KMS-11 (cell line): ENCODE measurements around the gene SYS1.

Experiments
- H2AFZ ChIP-seq: fragments of 200-600 bp; sonication (generic); 2 replicates; pipeline ENCODE4 v1.6.1; 2016; ENCODE audit warnings: antibody characterized with exemption, mixed run types, low read depth
- H3K27ac ChIP-seq: fragments of 200-600 bp; sonication (generic); 2 replicates; pipeline ENCODE4 v1.6.1; 2016; ENCODE audit warnings: mild to moderate bottlenecking, mixed run types
- H3K27me3 ChIP-seq: fragments of 200-600 bp; sonication (generic); 2 replicates; pipeline ENCODE4 v1.6.1; 2017; ENCODE audit warnings: mild to moderate bottlenecking, low read depth, mixed run types, moderate library complexity; ENCODE audit not compliant: insufficient read depth
- H3K36me3 ChIP-seq: fragments of 200-600 bp; sonication (generic); 2 replicates; pipeline ENCODE4 v1.6.1; 2017; ENCODE audit warnings: mild to moderate bottlenecking, mixed run types; ENCODE audit not compliant: insufficient read depth
- H3K4me1 ChIP-seq: fragments of 200-600 bp; sonication (generic); 2 replicates; pipeline ENCODE4 v1.6.1; 2016; ENCODE audit warnings: mild to moderate bottlenecking, low read depth, mixed run types; ENCODE audit not compliant: poor library complexity, severe bottlenecking
- H3K4me2 ChIP-seq: fragments of 200-600 bp; sonication (generic); 2 replicates; pipeline ENCODE4 v1.7.0; 2016; ENCODE audit warnings: mild to moderate bottlenecking, mixed run types
- H3K4me3 ChIP-seq: fragments of 200-600 bp; sonication (generic); IDR thresholded peaks from 2 replicates; pipeline ENCODE4 v1.6.1; 2017; ENCODE audit warnings: low read depth, low read length, mixed read lengths; ENCODE audit not compliant: insufficient read depth
- H3K79me2 ChIP-seq: fragments of 200-600 bp; sonication (generic); 2 replicates; pipeline ENCODE4 v1.6.1; 2016; ENCODE audit warnings: low read depth, mixed run types; ENCODE audit not compliant: insufficient read depth
- H3K9ac ChIP-seq: fragments of 200-600 bp; sonication (generic); 2 replicates; pipeline ENCODE4 v1.6.1; 2016; ENCODE audit warnings: mild to moderate bottlenecking, mixed run types
- H4K20me1 ChIP-seq: fragments of 200-600 bp; sonication (generic); 2 replicates; pipeline ENCODE4 v1.6.1; 2016; ENCODE audit warnings: mild to moderate bottlenecking, mixed run types; ENCODE audit not compliant: insufficient read depth
- CTCF ChIP-seq: fragments of 200-600 bp; sonication (generic); conservative IDR thresholded peaks from 2 replicates; pipeline ENCODE4 v1.6.1; 2017; ENCODE audit warnings: low read depth, mild to moderate bottlenecking, antibody characterized with exemption, low read length, moderate library complexity, mixed read lengths

SYS1 gene

GRCh38 chr20:45337367-45338120, 25.4 kb upstream of the SYS1 start:
- Histone ChIP-seq H3K9ac (no peak overlapping the region), H3K36me3 (no peaks in the 10 kb centered on the region), H3K27me3 (no peaks in the 10 kb centered on the region), H3K4me1 (peaks cover 32% of the 10 kb centered on the region), H4K20me1 (no peaks in the 10 kb centered on the region), H3K4me3 (no peak overlapping the region), H2AFZ (no peak overlapping the region), H3K79me2 (no peaks in the 10 kb centered on the region), H3K4me2 (no peak overlapping the region; the same call in 1 of the 2 replicates), H3K27ac (no peak overlapping the region)
- no peak for TF ChIP-seq CTCF

- H4K20me1 ChIP-seq = no peaks in the 10 kb centered on the region
- no peaks in the 10 kb centered on the region for H3K27me3 ChIP-seq
- H3K36me3 ChIP-seq = no peaks in the 10 kb centered on the region
- H3K79me2 ChIP-seq = no peaks in the 10 kb centered on the region; the same call in 1 of the 2 replicates
- no peak overlapping the region for H3K27ac ChIP-seq
- no peak overlapping the region for H3K9ac ChIP-seq
- no peak for TF ChIP-seq CTCF
- peaks cover 32% of the 10 kb centered on the region for H3K4me1 ChIP-seq
- H3K4me2 ChIP-seq = no peak overlapping the region; the same call in 1 of the 2 replicates
- H3K4me3 ChIP-seq = no peak overlapping the region
- H2AFZ ChIP-seq = no peak overlapping the region
These were observed 24.6 kb upstream of the SYS1 start for GRCh38 chr20:45338121-45339030.

- Histone ChIP-seq H2AFZ (no peak overlapping the region), H3K27ac (no peak overlapping the region), H3K4me3 (no peak overlapping the region), H3K79me2 (no peaks in the 10 kb centered on the region; the same call in none of the 2 replicates), H4K20me1 (no peaks in the 10 kb centered on the region), H3K9ac (no peak overlapping the region), H3K36me3 (no peaks in the 10 kb centered on the region), H3K4me2 (peak overlapping the region; percentile 20; the same call in 1 of the 2 replicates), H3K4me1 (peaks cover 32% of the 10 kb centered on the region), H3K27me3 (no peaks in the 10 kb centered on the region)
- no peak for TF ChIP-seq CTCF
These were observed 23.9 kb upstream of the SYS1 start for GRCh38 chr20:45339084-45339483.

GRCh38 chr20:45339799-45340198, 23.2 kb upstream of the SYS1 start:
- Histone ChIP-seq H4K20me1 (no peaks in the 10 kb centered on the region), H3K9ac (no peak overlapping the region), H3K4me2 (no peak overlapping the region; the same call in 1 of the 2 replicates), H3K4me1 (peaks cover 32% of the 10 kb centered on the region), H2AFZ (no peak overlapping the region), H3K27ac (no peak overlapping the region), H3K4me3 (no peak overlapping the region), H3K27me3 (no peaks in the 10 kb centered on the region), H3K79me2 (no peaks in the 10 kb centered on the region; the same call in none of the 2 replicates), H3K36me3 (no peaks in the 10 kb centered on the region)
- no peak for TF ChIP-seq CTCF
